ENCODE data around the gene AP1M1.

- TF ChIP-seq CTCF (IDR thresholded peaks at IDR 0.05) (peak in 3 of 4 experiments; percentile 41 to 54 (median 44)), POLR2AphosphoS5 (IDR thresholded peaks at IDR 0.05) (peak; percentile 98), EP300 (IDR thresholded peaks at IDR 0.05) (no peak)
Observed at GRCh38 chr19:16185123-16185767, 12.5 kb upstream of the AP1M1 start, which contains the start of gene FAM32A.
